ENCODE data around the gene MIF.
"Not testable (repeated sequence)": the region's sequence is repeated elsewhere in the genome, so short reads cannot be mapped to it uniquely, and the experiment has no call there.

Gene MIF

DNA sequence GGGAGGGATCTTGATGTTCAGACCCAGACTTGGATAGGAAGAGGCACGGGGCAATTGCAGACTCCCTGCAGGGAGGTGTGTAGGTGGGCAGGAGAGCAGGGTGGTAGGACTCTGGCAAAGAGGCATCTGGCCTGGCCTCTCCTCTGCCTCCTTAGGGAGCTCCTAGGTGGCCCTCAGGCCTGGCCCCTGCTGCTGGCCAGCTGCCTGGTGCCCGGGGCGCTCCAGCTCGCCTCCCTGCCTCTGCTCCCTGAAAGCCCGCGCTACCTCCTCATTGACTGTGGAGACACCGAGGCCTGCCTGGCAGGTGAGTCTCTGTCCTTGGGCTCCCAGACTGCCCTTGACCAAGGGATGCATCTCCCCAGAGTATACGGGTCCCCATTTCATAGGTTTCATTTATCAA is 16.6 kb upstream of the MIF start:
- DNase-seq (ENCODE audit: low read depth): no peak

DNA sequence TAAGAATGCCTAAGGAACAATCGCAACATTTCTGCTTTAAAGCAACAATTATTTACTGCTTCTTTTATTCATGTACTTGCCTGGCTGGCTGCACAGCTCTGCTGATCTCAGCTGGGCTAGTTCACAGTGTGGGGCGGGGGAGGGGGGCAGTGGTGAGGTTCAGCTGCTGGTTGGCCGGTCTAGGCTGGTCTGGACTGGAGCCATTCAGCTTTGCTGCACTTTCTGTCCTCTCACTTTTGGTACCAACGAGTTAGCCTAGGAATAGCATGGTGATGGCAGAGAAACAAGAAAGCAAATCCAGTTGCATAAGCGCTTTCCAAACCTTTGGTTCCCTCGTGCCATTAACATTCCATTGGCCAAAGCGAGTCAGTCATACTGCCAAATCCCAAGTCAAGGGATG is 16.0 kb upstream of the MIF start:
- DNase-seq (ENCODE audit: low read depth): no peak

DNA sequence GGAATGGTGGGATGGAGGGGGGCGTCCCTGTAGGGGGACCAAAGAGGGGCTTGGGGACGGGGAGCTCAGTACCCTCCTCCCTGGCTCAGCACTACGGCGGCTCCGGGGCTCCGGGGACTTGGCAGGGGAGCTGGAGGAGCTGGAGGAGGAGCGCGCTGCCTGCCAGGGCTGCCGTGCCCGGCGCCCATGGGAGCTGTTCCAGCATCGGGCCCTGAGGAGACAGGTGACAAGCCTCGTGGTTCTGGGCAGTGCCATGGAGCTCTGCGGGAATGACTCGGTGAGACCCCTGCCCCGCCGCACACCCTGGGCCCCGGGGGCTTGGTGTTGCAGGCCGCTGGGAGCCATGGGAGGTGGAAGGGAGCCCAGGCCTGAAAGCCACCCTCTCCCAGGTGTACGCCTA is 11.8 kb upstream of the MIF start:
- no peak for DNase-seq (ENCODE audit: low read depth)

DNA sequence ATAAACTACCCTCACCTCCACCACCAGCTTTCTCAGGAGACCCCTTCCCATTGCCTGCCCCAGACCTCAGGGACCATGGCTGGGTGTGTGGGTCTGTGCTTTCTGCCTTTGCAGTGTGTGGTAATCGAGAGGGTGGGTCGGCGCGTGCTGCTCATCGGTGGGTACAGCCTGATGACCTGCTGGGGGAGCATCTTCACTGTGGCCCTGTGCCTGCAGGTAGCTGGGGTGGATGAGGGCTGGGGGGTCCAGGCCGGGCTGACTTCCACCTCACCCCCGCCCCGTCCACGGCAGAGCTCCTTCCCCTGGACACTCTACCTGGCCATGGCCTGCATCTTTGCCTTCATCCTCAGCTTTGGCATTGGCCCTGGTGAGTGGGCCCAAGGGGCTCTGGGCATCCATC is 10.5 kb upstream of the MIF start:
- DNase-seq (ENCODE audit: low read depth): no peak

DNA sequence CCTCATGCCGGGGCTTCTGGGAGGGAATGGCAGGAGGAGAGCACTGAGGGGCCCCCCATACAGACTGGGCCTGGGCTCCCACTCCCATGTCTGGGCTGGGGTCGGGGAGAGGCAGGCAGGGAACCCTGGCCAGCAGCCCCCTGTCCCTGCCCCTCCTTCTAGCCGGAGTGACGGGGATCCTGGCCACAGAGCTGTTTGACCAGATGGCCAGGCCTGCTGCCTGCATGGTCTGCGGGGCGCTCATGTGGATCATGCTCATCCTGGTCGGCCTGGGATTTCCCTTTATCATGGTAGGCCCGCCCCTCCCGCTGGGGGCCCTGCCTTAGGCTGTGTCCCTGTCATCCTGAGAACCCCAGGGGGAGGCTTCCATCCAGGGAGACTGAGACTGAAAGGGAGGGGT is 10.0 kb upstream of the MIF start:
- DNase-seq (ENCODE audit: low read depth): no peak

DNA sequence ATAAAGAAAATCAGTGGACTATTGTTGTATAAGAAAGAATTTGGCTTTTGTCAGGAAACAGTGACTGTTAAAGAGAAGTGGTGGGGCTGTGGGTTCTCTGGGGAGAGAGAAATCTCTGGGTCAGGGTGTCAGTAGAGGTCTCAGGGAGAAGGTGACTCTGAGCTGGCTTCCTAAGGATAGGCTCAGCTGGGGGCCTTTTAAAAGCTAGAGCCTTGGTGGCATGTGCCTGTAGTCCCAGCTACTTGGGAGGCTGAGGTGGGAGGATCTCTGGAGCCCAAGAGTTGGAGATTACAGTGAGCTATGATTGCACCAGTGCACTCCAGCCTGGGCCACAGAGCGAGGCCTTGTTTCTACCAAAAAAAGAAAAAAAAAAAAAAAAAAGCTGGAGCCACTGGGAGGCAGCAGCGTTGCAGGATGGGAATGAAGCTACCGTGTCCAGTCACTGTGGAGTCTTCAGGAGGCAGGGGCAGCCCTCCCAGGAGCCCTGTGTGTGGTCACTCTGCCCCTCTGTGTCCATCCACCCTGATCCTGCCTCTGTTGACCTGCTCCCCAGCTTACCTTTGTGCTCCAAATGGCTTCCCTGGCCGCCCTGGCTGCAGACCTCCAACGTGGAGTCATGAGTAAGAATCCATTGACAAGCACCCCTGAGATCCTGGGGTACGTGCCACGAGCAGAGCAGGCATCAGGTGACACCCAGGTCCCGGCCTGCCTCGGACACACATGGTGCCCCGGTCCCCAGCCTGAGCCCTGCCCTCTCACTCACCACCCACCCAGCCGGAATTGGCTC is 5.4 kb upstream of the MIF start:
- peak; percentile 44 for DNase-seq (ENCODE audit: low read depth)

DNA sequence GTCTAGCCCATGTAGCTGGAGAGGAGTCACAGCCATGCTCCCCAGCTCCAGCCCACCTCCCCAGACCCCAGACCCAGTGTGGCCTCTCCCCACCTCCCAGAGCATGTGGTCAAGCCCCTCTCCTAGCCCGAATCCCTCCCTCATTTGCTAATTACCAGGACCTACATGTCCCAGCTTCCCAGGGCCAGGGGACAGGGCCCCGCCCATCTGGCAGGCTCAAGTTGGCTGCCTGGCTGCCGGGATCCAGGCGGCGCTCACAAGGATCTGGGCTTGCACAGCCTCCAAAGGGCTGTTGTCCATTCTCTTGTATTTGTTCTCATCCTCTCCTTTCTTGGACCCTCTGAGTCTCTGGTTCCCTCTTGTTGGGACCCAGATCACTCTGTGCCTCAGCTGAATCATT is 4.6 kb upstream of the MIF start:
- DNase-seq (ENCODE audit: low read depth): no peak

DNA sequence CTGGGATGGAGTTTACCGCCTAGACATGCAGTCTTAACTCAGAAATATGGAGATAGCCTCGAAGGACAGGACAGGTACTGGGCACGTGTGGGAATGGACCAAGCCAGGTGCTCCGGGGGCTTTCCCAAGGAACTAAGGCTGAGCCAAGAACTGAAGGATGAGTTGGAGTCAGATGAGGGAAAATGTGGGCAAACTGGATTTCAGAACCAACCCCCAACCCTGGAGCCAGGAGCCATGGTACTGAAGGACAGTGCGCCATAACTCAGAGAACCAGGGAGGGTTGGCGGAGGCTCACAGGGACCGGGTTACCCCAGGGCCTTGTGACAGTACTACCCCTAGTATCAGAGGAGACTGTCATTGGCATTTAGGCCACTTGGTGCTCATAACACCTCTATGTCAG is 2.5 kb upstream of the MIF start:
- no peak for DNase-seq (ENCODE audit: low read depth)

DNA sequence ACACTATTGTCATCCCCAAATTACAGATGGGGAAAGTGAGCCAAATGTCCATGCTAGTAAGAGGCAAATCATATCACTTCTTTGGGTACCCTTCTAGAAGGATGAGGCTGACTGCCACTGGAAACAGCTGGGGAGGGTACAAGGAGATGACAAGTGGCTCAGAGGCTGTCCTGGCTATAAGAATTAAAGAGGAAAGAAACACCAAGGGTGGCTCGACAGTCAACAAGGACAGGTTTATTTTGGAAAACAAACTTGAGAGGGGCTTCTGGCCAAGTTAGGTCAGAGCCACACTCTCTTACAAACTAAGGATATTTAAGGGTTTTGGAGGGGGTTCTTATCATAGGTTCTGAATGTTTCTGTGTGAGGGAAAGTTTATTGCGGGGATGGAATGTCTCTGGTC is 2.1 kb upstream of the MIF start:
- no peak for DNase-seq (ENCODE audit: low read depth)

DNA sequence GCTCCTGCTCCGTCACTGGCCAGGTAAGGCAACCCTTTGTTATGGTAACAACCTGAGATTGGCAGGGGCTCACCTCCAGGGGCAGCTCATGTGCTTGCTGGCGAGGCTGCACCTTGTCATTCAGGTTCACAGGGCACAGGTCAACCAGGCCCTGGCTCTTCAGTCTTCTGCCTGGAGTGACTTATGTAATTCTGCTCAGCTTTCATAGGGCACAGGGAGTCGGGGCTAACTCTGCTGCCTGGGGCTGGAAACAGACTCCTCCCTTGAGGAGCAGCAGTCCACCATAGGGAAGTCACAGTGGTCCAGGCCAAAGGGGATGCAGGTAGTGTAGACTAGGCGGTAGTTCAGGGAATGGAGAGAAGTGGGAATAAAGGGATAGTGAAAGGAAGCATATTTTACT is 1.5 kb upstream of the MIF start:
- no peak for DNase-seq (ENCODE audit: low read depth)

DNA sequence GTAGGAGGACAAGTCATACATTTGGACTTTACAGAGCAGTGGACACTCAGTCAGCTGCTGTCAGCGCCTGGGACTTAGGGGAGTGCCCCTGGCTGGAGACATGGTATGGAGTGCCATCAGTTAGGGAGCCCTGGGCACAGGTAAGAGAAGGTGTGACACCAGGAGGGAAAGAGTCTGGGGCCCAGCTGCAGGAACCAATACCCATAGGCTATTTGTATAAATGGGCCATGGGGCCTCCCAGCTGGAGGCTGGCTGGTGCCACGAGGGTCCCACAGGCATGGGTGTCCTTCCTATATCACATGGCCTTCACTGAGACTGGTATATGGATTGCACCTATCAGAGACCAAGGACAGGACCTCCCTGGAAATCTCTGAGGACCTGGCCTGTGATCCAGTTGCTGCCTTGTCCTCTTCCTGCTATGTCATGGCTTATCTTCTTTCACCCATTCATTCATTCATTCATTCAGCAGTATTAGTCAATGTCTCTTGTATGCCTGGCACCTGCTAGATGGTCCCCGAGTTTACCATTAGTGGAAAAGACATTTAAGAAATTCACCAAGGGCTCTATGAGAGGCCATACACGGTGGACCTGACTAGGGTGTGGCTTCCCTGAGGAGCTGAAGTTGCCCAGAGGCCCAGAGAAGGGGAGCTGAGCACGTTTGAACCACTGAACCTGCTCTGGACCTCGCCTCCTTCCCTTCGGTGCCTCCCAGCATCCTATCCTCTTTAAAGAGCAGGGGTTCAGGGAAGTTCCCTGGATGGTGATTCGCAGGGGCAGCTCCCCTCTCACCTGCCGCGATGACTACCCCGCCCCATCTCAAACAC is 850 bp upstream of the MIF start:
- no peak for DNase-seq (ENCODE audit: low read depth)

DNA sequence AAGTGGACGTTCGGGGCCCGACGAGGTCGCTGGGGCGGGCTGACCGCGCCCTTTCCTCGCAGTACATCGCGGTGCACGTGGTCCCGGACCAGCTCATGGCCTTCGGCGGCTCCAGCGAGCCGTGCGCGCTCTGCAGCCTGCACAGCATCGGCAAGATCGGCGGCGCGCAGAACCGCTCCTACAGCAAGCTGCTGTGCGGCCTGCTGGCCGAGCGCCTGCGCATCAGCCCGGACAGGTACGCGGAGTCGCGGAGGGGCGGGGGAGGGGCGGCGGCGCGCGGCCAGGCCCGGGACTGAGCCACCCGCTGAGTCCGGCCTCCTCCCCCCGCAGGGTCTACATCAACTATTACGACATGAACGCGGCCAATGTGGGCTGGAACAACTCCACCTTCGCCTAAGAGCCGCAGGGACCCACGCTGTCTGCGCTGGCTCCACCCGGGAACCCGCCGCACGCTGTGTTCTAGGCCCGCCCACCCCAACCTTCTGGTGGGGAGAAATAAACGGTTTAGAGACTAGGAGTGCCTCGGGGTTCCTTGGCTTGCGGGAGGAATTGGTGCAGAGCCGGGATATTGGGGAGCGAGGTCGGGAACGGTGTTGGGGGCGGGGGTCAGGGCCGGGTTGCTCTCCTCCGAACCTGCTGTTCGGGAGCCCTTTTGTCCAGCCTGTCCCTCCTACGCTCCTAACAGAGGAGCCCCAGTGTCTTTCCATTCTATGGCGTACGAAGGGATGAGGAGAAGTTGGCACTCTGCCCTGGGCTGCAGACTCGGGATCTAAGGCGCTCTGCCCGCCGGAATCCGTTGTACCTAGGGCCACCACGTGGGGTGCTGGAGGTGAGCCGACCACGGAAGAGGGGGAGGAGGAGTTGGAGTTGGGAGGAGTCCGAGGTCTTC is 771 bp downstream of the MIF start:
- DNase-seq (ENCODE audit: low read depth): peak; percentile 78

DNA sequence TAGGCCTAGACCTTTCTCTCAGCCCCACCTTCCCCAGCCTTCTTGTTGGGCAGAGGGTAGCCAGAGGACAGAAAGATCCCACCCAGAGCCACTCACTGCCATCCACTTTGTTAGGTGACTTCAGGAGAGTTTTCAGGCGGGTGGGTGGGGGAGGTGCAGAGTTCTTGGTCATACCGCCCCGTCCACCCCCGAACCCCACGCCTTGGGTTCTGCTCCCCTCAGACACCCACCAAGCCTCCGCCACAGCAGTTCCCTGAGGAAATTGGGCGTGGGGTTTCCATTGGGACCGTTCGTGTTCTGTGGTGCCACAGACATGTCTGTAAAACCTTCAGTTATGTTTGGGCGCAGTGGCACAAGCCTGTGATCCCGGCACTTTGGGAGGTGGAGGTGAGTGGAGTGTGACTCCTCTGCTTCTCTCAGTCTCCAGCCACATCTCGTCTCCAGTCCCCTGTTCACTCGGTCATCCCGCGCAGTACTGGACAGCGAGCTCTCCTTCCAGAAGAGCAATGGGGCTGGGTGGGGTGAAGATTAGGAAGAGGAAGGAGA is 1.5 kb downstream of the MIF start:
- no peak for DNase-seq (ENCODE audit: low read depth)

DNA sequence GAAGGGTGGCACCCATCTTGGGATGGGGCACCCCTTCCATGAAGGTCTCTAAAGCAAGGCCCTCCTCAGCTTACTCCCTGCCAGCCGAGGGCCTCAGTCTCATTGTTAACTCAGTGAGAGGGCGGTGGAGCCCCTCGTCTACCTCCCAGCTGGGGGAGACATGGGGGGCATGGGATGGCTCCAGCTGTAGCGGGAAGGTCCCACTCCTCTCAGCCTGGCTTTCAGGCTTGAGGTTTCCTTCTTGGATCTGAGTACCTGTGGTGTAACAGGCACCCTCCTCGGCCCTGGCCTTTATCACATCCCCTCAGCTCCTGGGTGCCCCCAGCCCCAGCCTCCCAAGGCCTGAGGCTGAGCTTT is 2.0 kb downstream of the MIF start:
- DNase-seq (ENCODE audit: low read depth): no peak

DNA sequence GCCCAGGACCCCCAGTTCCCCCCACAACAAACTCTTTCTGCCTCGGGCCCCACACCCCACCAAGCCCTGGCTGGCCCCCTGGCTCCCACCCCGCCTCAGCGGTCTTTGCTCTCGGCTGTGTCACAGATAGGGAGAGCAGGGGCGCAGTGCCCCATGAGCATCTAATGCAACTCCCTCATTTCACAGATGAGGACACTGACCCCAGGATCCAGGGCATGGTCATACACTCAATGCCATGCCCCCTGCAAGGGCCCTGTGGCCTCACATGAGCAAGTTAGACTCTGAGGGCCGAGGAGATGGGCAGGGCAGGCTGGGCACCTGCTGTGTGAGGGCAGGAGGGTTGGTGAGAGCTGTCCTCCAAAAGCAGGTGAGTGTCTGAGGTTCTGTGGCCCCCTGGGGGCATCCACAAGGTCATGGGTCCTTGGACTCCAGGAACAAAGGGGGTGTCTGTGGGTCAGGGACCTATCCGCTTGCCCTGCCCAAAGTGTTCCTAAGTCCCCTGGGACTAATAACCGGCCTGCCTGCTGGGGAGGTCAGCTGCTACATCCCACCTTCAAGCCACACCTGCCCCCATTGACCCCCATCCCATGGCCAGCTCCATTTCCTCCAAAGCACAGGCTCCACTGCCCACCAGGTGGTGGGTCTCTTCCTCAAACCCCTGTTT is 2.5 kb downstream of the MIF start:
- no peak for DNase-seq (ENCODE audit: low read depth)

DNA sequence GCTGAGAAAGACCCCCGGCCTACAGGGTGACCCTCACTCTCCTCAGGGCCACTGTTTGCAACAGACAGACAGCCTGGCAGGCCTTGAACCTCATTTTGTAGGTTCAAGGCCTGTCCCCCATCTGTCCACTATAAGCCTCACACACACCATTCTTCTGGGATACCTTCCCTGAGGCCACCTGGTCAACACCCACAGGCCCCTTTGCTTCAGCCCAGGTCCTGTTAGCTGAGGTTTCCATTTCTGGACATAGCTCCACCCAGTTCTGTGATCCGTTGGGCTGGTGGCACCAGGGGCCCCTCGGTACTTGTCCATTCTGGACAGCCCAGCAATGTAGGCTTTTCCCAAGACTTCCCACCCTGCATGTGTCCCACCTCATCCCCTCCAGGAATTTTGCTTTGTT is 3.1 kb downstream of the MIF start:
- DNase-seq (ENCODE audit: low read depth): no peak

DNA sequence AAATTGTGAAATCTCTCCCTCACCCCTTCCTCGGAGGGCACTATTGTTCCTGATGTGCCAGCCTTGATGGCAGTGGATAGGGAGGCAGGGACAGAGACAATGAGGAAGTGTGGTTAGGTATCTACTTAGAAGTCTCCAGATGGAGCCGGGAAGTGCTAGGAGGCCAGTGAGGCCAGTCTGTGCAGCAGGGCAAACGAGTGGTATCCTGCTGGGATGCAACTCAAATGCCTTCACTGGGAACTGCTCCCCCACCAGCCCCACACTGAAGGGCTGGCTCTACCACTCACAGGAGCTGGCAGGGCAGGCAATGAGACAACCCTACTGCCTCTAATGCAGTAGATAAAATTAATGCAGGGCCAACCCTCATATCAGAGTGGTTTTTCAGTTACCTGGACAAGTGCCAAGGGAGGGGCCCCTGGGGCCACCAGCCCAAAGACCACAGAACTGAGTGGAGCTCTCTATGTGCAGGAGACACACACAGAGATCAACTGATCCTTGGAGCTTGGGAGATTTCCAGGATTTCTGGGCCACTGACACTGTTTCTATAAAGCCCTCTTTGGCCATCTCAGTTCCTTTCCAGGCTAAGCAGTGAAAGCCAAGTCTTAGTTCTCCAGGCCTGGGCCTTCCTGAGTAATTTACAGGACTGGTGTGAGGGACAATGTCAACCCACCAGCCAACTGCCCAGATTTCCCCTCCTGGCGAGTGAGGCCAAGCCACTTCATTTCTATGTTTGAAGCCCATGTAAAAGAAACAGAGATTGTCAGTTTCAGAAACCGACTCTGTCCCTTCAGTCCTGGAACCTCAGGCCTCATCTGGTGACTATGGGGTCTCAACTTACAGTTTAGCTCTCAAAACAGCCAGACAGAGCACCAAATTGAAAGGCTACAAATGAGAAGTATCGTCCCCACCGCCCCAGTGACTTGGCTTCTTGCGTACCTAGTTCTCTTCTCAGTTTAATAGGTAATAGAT is 4.1 kb downstream of the MIF start:
- DNase-seq (ENCODE audit: low read depth): no peak

DNA sequence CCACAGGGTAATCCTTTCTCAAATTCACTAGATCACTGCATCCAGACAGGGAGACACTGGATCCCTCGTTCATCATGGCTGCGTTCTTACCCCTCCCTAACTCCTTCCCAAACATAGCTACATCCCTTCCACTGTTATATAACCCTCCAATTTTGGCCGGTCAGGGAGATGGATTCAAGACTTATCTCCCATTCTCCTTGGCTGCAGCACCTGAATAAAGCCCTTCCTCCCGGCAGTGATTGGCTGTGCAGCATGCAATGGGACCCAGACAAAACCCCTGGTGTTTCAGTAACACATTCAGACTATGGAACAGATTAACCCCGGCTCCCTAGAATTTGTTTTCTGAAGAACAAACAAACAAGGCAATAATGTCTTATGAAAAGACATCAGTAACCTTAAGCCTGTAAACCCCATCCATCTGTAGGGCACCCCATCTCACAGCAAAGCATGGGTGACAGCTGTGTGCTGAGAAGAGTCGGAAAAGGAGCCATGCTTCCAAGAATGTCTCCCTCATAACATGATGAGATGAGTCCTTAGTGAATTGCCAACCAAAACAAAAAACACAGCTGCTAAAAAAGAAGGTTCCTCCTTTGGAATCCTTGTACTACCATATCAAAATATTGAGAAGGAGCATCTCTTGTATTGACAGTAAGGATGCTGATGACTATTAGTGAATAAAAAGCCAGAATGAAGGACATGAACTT is 5.0 kb downstream of the MIF start:
- DNase-seq (ENCODE audit: low read depth): no peak

DNA sequence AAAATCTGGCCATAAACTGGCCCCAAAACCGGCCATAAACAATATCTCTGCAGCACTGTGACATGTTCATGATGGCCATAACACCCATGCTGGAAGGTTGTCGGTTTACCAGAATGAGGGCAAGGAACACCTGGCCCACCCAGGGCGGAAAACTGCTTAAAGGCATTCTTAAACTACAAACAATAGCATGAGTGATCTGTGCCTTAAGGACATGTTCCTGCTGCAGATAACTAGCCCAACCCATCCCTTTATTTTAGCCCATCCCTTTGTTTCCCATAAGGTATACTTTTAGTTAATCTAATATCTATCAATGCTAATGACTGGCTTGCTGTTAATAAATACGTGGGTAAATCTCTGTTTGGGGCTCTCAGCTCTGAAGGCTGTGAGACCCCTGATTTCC is 6.0 kb downstream of the MIF start:
- DNase-seq (ENCODE audit: low read depth): not testable (repeated sequence)

DNA sequence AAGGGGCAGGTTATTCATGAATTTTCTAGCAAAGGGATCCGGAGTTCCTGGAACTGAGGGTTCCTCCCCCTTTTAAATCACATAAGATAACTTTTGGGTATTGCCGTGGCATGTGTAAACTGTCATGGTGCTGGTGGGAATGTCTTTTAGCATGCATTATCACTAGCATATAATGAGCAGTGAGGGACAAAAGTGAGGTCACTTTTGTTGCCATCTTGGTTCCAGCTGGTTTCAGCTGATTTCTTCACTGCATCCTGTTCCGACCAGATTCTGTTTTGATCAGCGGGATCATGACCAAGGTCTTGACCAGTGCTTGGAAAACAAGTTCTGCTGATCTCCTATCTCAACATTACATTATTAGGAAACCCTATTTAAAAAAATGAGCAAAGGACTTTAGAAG is 7.4 kb downstream of the MIF start:
- DNase-seq (ENCODE audit: low read depth): no peak
